NCI-H2171 treated with DMSO at 0.1 percent for 48 hours (cell line): Measurements from ENCODE around the gene NEO1.

Experiments
- DNase-seq: peaks from one replicate; lab custom pipeline; 2025; lab: John Stamatoyannopoulos, UW

NEO1 gene, protein sequence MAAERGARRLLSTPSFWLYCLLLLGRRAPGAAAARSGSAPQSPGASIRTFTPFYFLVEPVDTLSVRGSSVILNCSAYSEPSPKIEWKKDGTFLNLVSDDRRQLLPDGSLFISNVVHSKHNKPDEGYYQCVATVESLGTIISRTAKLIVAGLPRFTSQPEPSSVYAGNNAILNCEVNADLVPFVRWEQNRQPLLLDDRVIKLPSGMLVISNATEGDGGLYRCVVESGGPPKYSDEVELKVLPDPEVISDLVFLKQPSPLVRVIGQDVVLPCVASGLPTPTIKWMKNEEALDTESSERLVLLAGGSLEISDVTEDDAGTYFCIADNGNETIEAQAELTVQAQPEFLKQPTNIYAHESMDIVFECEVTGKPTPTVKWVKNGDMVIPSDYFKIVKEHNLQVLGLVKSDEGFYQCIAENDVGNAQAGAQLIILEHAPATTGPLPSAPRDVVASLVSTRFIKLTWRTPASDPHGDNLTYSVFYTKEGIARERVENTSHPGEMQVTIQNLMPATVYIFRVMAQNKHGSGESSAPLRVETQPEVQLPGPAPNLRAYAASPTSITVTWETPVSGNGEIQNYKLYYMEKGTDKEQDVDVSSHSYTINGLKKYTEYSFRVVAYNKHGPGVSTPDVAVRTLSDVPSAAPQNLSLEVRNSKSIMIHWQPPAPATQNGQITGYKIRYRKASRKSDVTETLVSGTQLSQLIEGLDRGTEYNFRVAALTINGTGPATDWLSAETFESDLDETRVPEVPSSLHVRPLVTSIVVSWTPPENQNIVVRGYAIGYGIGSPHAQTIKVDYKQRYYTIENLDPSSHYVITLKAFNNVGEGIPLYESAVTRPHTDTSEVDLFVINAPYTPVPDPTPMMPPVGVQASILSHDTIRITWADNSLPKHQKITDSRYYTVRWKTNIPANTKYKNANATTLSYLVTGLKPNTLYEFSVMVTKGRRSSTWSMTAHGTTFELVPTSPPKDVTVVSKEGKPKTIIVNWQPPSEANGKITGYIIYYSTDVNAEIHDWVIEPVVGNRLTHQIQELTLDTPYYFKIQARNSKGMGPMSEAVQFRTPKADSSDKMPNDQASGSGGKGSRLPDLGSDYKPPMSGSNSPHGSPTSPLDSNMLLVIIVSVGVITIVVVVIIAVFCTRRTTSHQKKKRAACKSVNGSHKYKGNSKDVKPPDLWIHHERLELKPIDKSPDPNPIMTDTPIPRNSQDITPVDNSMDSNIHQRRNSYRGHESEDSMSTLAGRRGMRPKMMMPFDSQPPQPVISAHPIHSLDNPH (N-terminal part only)

GRCh38 chr15:73051807-73052652, at the start of gene NEO1:
Gene NEO1 (plus strand): TSS chr15:73052463. CDS start chr15:73052676, 213 bp downstream.
- peak; percentile 89 for DNase-seq

- DNase-seq = no peak
Measured at GRCh38 chr15:73004462-73004861, 47.8 kb upstream of the NEO1 start.

GRCh38 chr15:73005032-73005431, 47.2 kb upstream of the NEO1 start:
- no peak for DNase-seq

DNA sequence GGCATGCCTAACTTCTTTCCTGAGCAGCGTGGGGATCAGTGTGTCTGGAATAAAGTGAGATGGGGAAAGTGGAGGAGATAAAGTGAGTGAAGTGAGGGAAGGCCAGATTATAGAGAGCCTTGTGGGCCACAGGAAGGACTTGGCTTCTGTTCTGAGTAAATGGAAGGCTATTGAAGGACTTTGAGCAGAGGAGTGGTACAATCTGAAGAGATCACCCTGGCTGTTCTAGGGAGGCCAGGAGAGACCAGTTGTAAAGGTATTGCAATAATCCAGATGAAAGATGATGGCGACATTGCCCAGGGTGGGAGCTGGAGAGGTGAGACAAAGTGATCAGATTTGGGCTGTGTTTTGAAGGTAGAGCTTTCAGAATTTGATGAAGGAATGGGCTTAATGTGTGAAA, 46.8 kb upstream of the NEO1 start:
- DNase-seq = no peak

GRCh38 chr15:73006523-73006922, 45.7 kb upstream of the NEO1 start:
- DNase-seq = peak; percentile 19

DNA sequence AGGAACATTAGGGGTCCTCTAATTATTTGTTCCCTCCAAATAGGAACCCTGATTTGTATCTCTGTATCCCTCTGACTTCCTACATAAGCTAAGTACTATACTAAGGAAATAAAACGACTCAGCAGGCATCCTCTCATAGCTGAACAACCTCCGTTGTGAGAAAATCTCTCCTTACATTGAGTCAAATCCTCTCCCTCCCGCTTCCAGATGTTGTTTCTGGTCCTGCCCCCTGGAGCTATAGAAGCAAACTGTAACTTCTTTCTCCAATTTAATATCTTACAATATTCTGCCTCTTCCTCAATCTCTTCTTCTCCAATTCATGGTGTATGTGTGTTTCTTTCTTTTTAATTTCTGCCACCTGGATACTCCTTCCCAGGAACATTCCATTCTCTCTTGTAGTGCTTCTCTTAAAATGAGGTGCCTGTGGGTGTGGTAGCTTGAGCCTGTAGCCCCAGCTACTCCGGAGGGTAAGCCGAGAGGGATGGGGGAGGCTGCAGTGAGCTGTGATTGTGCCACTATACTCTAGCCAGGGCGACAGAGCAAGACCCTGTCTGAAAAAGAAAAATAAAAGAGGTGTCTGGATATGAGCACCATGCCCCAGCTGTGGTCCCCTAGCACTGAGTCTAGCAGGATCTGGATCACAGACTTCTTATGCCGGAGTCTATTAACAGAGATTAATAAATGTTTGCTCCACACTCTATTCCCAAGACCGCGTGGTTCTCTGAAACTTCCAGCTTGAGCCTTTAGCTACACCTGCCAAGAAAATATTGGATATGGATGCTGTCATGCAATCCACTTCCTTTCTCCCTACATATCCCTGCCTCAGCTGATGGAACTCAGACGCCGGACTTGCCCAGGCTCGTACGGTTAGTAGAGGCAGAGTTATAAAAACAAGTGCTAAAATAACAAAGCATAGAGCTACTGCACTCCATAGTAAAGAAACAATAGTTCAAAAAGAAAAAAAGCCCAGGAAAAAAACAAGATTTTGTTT, 42.9 kb upstream of the NEO1 start:
- peak; percentile 83 for DNase-seq

DNA sequence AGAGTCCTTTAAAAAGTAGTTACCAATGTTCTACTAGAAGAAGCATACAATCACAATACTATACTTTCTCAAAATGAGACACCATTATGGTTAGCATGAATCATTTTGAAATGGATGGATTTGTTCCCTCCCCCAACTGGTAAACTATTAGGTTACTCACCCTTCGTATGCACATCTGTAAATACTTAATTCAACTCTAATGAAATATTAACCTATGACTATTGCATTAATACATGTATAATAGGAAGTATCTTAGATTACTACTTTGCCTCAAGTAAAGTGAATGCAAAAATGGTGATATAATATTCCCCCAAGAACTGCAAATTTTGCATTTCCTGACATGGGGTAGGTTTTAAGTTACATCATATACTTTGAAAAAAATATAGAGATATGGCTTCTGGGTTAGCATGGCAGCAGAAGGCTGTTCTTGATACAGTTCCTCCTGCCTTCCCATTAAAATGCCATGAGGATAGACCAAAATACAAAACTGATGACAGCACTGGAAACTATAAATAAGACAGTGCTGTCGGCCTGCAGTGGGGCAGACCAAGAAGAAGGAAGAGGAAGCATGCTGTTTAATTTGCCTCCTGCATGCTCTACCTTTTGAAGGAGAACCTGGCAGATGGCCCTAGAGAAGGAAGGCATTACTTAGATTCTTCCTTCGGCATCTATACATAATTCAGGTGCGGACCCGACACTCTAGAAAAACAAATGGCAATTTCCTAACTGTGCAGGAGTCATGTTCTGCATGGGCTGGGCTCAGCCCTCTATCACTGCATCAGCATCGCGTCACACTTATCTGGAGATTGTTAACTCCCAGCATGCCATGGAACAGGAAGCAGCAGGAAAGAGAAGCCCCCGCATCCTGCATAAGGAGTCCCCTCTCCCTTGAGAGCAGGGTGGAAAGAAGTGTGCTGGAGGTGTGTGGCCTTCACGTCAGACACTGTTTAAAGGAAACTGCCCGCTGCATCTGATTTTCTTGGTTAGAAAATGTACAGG, 41.8 kb upstream of the NEO1 start:
- peak; percentile 63 for DNase-seq

GRCh38 chr15:73014904-73015303, 37.4 kb upstream of the NEO1 start:
- no peak for DNase-seq

DNA sequence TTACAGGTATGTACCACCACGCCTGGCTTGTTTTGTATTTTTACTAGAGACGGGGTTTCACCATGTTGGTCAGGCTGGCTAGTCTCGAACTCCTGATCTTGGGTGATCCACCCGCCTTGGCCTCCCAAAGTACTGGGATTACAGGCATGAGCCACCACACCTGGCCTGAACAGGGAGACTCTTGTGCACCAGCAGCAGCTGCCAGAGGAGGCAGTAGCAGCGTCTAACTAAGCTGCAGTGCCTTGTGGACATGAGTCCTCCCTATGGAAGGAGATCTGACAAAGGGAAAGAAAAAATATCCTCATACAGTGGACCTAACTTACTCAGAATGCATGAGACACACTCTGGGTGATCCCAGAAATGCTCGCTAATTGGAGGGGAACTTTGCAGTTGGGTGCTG, 36.8 kb upstream of the NEO1 start:
- no peak for DNase-seq

DNA sequence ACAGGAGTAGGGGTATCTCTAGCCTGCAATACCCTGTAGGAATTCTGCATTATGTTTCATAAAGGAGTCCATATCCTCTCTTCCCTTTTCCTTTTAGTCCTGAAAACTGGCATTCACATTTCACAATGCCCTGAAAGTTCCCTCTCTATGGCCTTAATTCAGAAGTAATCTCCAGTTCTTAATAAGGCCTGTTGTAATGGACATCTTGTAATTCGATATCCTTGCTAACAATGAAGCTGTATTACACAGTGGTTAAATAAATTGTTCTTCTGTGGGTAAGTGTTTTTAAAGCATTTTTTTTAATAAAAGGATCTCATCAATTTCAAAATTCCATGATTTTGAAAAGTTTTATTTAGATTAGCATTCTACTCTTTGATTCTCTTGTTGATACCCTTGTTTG, 34.3 kb upstream of the NEO1 start:
- no peak for DNase-seq

GRCh38 chr15:73019154-73019553, 33.1 kb upstream of the NEO1 start:
- no peak for DNase-seq

- DNase-seq = no peak
Measured at GRCh38 chr15:73019601-73020146, 32.6 kb upstream of the NEO1 start.

DNA sequence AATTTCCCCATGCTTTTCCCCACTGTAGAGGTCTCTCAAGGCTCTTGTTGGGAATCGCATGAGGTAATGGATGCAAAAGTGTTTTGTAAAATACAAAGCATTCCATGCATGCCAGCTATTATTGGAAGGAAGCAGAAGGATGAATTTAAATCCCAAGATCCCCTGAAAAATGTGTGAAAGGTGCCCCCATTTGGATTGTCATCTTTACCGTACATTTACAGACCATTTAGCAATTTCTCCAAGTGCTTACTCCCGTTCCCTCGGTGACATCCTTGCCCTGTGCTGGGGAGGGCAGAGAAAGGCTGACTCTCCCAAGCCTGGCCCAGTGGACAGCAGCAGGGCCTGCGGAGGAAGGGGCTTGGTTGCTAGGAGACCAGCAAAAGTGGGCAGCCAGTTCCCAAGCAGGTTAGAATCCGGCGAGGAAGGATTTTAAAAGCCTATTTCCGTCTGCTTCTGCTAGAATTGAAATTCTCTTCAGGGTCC, 31.1 kb upstream of the NEO1 start:
- no peak for DNase-seq

DNA sequence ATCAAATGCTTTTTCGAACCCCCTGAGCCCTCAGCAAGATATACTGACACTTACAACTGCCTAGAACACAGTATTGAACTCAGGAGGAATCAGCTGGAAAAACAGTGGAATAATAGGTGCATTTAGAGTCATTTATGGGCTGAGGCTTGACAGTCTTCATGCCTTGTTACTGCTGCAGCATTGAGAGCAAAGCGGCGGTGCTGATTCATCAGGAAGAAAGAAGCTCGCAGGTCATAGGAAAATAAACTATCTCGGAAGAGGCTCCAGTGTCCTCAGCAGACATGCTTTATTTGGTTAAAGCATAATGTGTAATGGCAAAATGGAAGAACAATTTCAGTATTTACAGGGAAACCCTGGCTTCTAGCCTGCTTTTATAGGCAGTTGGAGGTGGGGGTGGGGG, 30.1 kb upstream of the NEO1 start:
- no peak for DNase-seq

GRCh38 chr15:73023071-73023470, 29.2 kb upstream of the NEO1 start:
- DNase-seq = no peak

- no peak for DNase-seq
Measured at GRCh38 chr15:73024168-73024567, 28.1 kb upstream of the NEO1 start.

DNA sequence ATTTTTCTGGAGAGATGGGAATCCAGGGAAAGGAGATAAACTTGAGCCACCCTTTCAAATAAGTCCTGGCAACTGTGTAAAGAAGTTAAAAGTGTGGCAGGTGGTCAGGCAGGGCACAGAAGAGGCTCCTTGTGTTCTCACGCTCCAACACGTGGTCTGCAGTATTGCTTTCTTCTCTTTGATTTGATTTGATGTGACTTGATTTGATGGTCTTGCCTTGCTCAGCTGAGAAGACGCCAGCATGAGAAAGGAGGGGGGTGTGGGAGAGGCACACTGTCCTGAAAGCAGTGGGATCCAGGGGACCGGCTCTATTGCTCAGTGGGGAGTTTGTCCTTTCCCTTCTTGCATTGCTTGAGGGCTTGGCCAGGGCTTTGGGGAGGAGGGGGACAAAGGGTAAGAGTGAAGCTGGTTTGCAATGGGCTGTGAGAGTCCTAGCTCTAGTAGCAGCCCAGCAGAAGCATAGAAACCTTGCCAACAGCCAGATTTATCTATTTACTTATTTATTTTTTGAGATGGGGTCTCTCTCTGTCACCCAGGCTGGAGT, 25.7 kb upstream of the NEO1 start:
- DNase-seq = no peak

DNA sequence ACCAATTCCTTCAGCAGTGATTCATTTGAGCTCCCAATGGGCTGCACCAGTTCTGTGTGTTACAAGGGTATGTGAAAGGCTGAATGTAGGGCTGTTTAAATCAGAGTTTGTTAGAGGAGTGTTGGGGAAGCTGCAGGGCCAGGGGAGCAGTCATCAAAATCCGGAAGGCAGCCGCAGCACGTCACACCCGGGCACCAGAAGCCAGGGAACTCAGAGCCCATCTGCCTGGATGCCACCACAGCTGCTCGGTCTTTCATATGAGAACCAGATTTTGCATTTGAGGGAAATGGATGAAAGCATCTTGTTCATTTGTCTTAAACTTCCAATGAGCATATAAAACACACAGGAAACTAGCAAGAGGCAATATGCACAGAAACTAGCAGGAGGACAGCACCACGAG, 24.2 kb upstream of the NEO1 start:
- peak; percentile 37 for DNase-seq
